Panc1 (cell line): ENCODE results near the gene DAPP1.

ENCODE experiments used
- POLR2AphosphoS5 ChIP-seq: IDR thresholded peaks from 2 replicates; pipeline ENCODE4 v1.6.1; 2012; ENCODE audit warnings: mild to moderate bottlenecking, low read depth, low read length, moderate library complexity
- REST ChIP-seq, 2 experiments: IDR thresholded peaks; 2 replicates each; pipeline ENCODE4 v1.6.1; 2011 to 2012; ENCODE audit warnings: low read depth in 2 of 2, control low read depth in 1 of 2, low read length in 1 of 2, mild to moderate bottlenecking in 1 of 2, moderate library complexity in 1 of 2; ENCODE audit not compliant: insufficient read depth in 1 of 2
- SIN3A ChIP-seq: IDR thresholded peaks from 2 replicates; pipeline ENCODE4 v1.6.1; 2012; ENCODE audit warnings: low read depth, mild to moderate bottlenecking, low read length, moderate library complexity, borderline replicate concordance; ENCODE audit not compliant: insufficient read depth
- TCF7L2 ChIP-seq: IDR thresholded peaks from 2 replicates; pipeline ENCODE4 v1.6.1; 2011; ENCODE audit warnings: mild to moderate bottlenecking, low read depth, low read length, inconsistent platforms
- TF ChIP-seq, protein P1 (sequence below): fragments of 450-650 bp; IDR thresholded peaks from 2 replicates; pipeline ENCODE4 v1.5.1; 2017; ENCODE audit warnings: mild to moderate bottlenecking

GRCh38 chr4:99833756-99834155 is 17.1 kb downstream of the DAPP1 start:
- TF ChIP-seq, protein P1, sequence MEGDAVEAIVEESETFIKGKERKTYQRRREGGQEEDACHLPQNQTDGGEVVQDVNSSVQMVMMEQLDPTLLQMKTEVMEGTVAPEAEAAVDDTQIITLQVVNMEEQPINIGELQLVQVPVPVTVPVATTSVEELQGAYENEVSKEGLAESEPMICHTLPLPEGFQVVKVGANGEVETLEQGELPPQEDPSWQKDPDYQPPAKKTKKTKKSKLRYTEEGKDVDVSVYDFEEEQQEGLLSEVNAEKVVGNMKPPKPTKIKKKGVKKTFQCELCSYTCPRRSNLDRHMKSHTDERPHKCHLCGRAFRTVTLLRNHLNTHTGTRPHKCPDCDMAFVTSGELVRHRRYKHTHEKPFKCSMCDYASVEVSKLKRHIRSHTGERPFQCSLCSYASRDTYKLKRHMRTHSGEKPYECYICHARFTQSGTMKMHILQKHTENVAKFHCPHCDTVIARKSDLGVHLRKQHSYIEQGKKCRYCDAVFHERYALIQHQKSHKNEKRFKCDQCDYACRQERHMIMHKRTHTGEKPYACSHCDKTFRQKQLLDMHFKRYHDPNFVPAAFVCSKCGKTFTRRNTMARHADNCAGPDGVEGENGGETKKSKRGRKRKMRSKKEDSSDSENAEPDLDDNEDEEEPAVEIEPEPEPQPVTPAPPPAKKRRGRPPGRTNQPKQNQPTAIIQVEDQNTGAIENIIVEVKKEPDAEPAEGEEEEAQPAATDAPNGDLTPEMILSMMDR: no peak
- no peak for TF ChIP-seq REST (IDR thresholded peaks at IDR 0.05; ENCODE audit: insufficient read depth in 1 of 2, low read depth in 2 of 2, low read length in 1 of 2)
- no peak for TF ChIP-seq POLR2AphosphoS5
- TF ChIP-seq TCF7L2: no peak
- TF ChIP-seq SIN3A: no peak
